Right forelimb (tissue), 1 donor: ENCODE results near the gene TMEM168.

Source experiments
- DNase-seq: peaks from one replicate; pipeline ENCODE4 v3.0.0-alpha.2; 2018

TMEM168 gene

DNA sequence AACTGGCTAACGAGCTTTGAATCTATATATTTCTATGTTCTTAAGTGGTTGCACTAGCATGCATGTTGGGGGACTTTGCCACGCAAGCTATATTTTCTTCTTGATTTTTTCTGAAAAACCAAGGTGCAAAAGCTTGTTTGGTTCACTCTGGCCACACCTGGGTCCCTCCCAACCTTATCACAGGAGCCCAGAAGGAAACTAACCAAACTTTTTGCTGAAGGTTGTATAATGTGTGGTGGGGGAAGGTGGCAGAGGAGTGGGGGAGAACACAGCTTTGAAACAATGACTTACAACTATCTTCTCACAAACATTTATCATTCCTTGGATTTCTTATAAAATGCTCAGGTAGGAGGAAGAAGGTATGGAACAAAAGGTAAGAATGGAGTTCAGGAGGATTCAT is 75.3 kb downstream of the TMEM168 start:
- DNase-seq = no peak
